SU-DHL-6 (cell line): Measurements from ENCODE around the gene ZNF594.

Experiments used
- H2AFZ ChIP-seq: fragments of 200-600 bp; sonication (generic); 2 replicates; pipeline ENCODE4 v1.6.1; 2014; ENCODE audit warnings: low read depth, mild to moderate bottlenecking, moderate library complexity, mixed read lengths, antibody characterized with exemption, low read length; ENCODE audit not compliant: severe bottlenecking
- H3F3A ChIP-seq: fragments of 200-600 bp; shearing (Covaris generic); 2 replicates; pipeline ENCODE4 v1.6.0; 2016; ENCODE audit warnings: antibody characterized with exemption, mild to moderate bottlenecking; ENCODE audit not compliant: insufficient read depth
- H3K27ac ChIP-seq: fragments of 200-600 bp; sonication (generic); 2 replicates; pipeline ENCODE4 v1.5.1; 2016; ENCODE audit warnings: low read depth, mild to moderate bottlenecking, low read length, moderate library complexity, mixed read lengths
- H3K27me3 ChIP-seq: fragments of 200-600 bp; sonication (generic), shearing (Covaris generic); 2 replicates; pipeline ENCODE4 v1.6.0; 2014; ENCODE audit warnings: mild to moderate bottlenecking, low read length
- H3K36me3 ChIP-seq: fragments of 200-600 bp; sonication (generic); 2 replicates; pipeline ENCODE4 v1.6.1; 2014; ENCODE audit warnings: mild to moderate bottlenecking, low read length, mixed read lengths
- H3K4me2 ChIP-seq: fragments of 300-600, 200-600 bp; shearing (Covaris generic), sonication (generic); 2 replicates; pipeline ENCODE4 v1.6.0; 2014; ENCODE audit warnings: low read length, low read depth, mild to moderate bottlenecking; ENCODE audit not compliant: poor library complexity, severe bottlenecking
- H3K4me3 ChIP-seq: fragments of 200-600 bp; sonication (generic); 2 replicates; pipeline ENCODE4 v1.5.1; 2014; ENCODE audit warnings: antibody characterized with exemption, low read length, mild to moderate bottlenecking, mixed read lengths; ENCODE audit not compliant: insufficient read depth, poor library complexity, severe bottlenecking
- H3K79me2 ChIP-seq: fragments of 200-600 bp; sonication (generic); 2 replicates; pipeline ENCODE4 v1.6.1; 2014; ENCODE audit warnings: mild to moderate bottlenecking, low read length, moderate library complexity; ENCODE audit not compliant: insufficient read depth
- H3K9ac ChIP-seq: fragments of 200-600 bp; sonication (generic); 2 replicates; pipeline ENCODE4 v1.7.0; 2014; ENCODE audit warnings: mild to moderate bottlenecking, low read length
- H3K9me2 ChIP-seq: fragments of 200-600 bp; sonication (generic); replicated peaks from 2 replicates; pipeline ENCODE4 v1.6.1; 2014; ENCODE audit warnings: low read length; ENCODE audit not compliant: insufficient read depth
- H3K9me3 ChIP-seq: fragments of 200-600 bp; sonication (generic); 2 replicates; pipeline ENCODE4 v1.6.1; 2014; ENCODE audit warnings: low read length, mixed read lengths; ENCODE audit not compliant: insufficient read depth
- H4K20me1 ChIP-seq: fragments of 200-600 bp; sonication (generic); 2 replicates; pipeline ENCODE4 v1.6.1; 2014; ENCODE audit warnings: low read depth, mild to moderate bottlenecking, antibody characterized with exemption, low read length, moderate library complexity, mixed read lengths
- CTCF ChIP-seq: fragments of 200-600 bp; sonication (generic); IDR thresholded peaks from one replicate; pipeline ENCODE4 v1.5.1; 2017; ENCODE audit warnings: antibody characterized with exemption, mild to moderate bottlenecking, low read length, moderate library complexity; ENCODE audit not compliant: insufficient read depth, poor library complexity, severe bottlenecking
- EZH2phosphoT487 ChIP-seq: fragments of 200-600 bp; sonication (generic), shearing (Covaris generic); conservative IDR thresholded peaks from 2 replicates; pipeline ENCODE4 v1.6.1; 2018; ENCODE audit warnings: mild to moderate bottlenecking, antibody characterized with exemption, low read length, moderate library complexity, mixed read lengths

ZNF594 gene

GRCh38 chr17:5200360-5200759 is 8.7 kb upstream of the ZNF594 start:
- peak overlapping the region; percentile 44 for H3K9ac ChIP-seq
- H3K4me2 ChIP-seq = peak overlapping the region; percentile 64

GRCh38 chr17:5198472-5198871 is 6.8 kb upstream of the ZNF594 start:
- no peak for TF ChIP-seq EZH2phosphoT487
- no peak for TF ChIP-seq CTCF
- H3K36me3 ChIP-seq = no peaks in the 10 kb centered on the region
- no peak overlapping the region for H3K4me3 ChIP-seq
- peak overlapping the region; percentile 7 for H3K4me2 ChIP-seq
- peak overlapping the region; percentile 94 for H3K27ac ChIP-seq
- H3K9me2 ChIP-seq = no peaks in the 10 kb centered on the region
- no peaks in the 10 kb centered on the region for H4K20me1 ChIP-seq
- H3F3A ChIP-seq = peaks cover 43% of the 10 kb centered on the region
- H3K9me3 ChIP-seq = no peaks in the 10 kb centered on the region
- H3K27me3 ChIP-seq = no peaks in the 10 kb centered on the region
- H2AFZ ChIP-seq = no peak overlapping the region
- peak overlapping the region; percentile 4; the same call in 1 of the 2 replicates for H3K9ac ChIP-seq
- no peaks in the 10 kb centered on the region for H3K79me2 ChIP-seq

More at GRCh38 chr17:5200360-5200759, 8.7 kb upstream of the ZNF594 start:
- Histone ChIP-seq H3K27ac (peak overlapping the region; percentile 94), H2AFZ (peak overlapping the region; percentile 20), H3K9me2 (no peaks in the 10 kb centered on the region), H4K20me1 (no peaks in the 10 kb centered on the region), H3K27me3 (no peaks in the 10 kb centered on the region), H3K9me3 (no peaks in the 10 kb centered on the region), H3F3A (peaks cover 35% of the 10 kb centered on the region), H3K36me3 (no peaks in the 10 kb centered on the region), H3K79me2 (no peaks in the 10 kb centered on the region), H3K4me3 (no peak overlapping the region)
- TF ChIP-seq CTCF (no peak), EZH2phosphoT487 (no peak)

GRCh38 chr17:5194346-5194745 is 2.7 kb upstream of the ZNF594 start:
- TF ChIP-seq CTCF (no peak), EZH2phosphoT487 (no peak)
- Histone ChIP-seq H4K20me1 (no peaks in the 10 kb centered on the region), H3K79me2 (peaks cover 22% of the 10 kb centered on the region), H3K36me3 (peaks cover 10% of the 10 kb centered on the region), H3F3A (peaks cover 20% of the 10 kb centered on the region), H2AFZ (no peak overlapping the region), H3K4me2 (no peak overlapping the region), H3K9ac (no peak overlapping the region), H3K4me3 (no peak overlapping the region), H3K27ac (no peak overlapping the region), H3K9me3 (peaks cover 5% of the 10 kb centered on the region; the same call in 1 of the 2 replicates), H3K9me2 (no peaks in the 10 kb centered on the region), H3K27me3 (no peaks in the 10 kb centered on the region)
